GM12892 (cell line): ENCODE data around the gene SPANXA1.
"Not testable (repeated sequence)": the region's sequence is repeated elsewhere in the genome, so short reads cannot be mapped to it uniquely, and the experiment has no call there.

Source experiments
- POLR2A ChIP-seq: IDR thresholded peaks from 2 replicates; pipeline ENCODE4 v1.6.1; 2011; ENCODE audit warnings: low read depth, low read length, control low read depth
- POLR2AphosphoS5 ChIP-seq: IDR thresholded peaks from 2 replicates; pipeline ENCODE4 v1.6.1; 2011; ENCODE audit warnings: low read depth, low read length, control low read depth

DNA sequence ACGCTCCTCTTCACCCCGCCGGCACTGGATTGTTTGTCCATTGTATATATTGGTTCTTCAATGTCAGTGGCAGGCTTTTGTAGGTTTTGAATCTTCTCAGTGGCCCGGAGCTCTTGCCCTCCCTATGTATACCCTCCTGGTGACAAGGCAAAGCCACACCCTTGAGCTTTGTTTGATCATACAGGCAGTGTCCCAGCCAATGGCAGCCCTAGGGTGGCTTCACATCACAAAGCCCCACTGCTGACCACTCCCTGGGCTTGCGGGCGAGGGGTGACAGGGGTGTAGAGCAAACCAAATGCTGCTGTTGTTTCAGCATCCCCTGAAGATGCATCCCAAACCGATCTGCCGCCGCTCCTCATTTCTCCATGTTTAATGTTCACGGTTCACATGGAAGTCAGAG, at the start of gene SPANXA1:
- TF ChIP-seq POLR2A, POLR2AphosphoS5: not testable (repeated sequence)
